ENCODE data around the gene SPDYE11. TPM values are rescaled to one million over a fixed set of nuclear protein-coding genes. Genes with fewer than 3 reads are reported as not detected.

Gene SPDYE11, protein sequence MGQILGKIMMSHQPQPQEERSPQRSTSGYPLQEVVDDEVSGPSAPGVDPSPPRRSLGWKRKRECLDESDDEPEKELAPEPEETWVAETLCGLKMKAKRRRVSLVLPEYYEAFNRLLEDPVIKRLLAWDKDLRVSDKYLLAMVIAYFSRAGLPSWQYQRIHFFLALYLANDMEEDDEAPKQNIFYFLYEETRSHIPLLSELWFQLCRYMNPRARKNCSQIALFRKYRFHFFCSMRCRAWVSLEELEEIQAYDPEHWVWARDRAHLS
- not detected in 2 replicates for total RNA-seq

DNA sequence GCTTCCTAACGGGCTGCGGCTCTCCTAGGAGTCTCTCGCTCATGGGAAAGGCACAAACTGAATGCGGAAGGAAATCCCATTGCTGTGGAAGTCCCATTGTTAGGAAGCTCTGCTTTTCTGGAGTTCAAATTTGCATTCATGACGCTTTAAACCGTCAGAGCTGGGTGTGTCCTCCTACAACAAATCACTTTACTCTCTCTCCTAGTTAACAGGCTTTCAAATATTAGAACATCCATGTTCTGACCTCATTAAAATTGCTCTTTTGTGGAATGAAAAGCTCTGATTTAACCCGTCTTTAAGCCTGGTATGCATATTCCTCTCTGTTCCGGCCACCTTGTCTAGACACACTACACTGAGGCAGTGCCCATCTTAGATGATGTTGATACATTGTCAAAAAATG is at the start of gene SPDYE11:
Gene SPDYE11 (minus strand): TSS at position 101 of the 400 bp plus-strand sequence. CDS start 1,800 bp downstream, outside the sequence.

DNA sequence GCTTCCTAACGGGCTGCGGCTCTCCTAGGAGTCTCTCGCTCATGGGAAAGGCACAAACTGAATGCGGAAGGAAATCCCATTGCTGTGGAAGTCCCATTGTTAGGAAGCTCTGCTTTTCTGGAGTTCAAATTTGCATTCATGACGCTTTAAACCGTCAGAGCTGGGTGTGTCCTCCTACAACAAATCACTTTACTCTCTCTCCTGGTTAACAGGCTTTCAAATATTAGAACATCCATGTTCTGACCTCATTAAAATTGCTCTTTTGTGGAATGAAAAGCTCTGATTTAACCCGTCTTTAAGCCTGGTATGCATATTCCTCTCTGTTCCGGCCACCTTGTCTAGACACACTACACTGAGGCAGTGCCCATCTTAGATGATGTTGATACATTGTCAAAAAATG is 28.2 kb upstream of the SPDYE11 start, which contains the start of gene SPDYE9:
Gene SPDYE9 (minus strand): TSS at position 101 of the 400 bp plus-strand sequence. CDS start 1,800 bp downstream, outside the sequence.

DNA sequence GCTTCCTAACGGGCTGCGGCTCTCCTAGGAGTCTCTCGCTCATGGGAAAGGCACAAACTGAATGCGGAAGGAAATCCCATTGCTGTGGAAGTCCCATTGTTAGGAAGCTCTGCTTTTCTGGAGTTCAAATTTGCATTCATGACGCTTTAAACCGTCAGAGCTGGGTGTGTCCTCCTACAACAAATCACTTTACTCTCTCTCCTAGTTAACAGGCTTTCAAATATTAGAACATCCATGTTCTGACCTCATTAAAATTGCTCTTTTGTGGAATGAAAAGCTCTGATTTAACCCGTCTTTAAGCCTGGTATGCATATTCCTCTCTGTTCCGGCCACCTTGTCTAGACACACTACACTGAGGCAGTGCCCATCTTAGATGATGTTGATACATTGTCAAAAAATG is 28.0 kb downstream of the SPDYE11 start, which contains the start of gene SPDYE8:
Gene SPDYE8 (minus strand): TSS at position 101 of the 400 bp plus-strand sequence. CDS start 1,800 bp downstream, outside the sequence.

Other genes starting within 250 kb of the SPDYE11 start
- 0.37 and 0.56 TPM in 2 replicates for gene TYW1B, start 229.7 kb downstream of the SPDYE11 start, total RNA-seq
- 8.3 and 13.6 TPM in 2 replicates for gene POM121, start 132.8 kb downstream of the SPDYE11 start, total RNA-seq
- gene TRIM74, start 88.4 kb downstream of the SPDYE11 start, total RNA-seq: not detected in 2 replicates
- not detected in 2 replicates for gene SPDYE8, start 28.1 kb downstream of the SPDYE11 start, total RNA-seq
- gene SPDYE9, start 28.1 kb upstream of the SPDYE11 start, total RNA-seq: not detected in 2 replicates